HepG2 (cell line): ENCODE measurements around the gene GFY. TPM values are rescaled to one million over a fixed set of nuclear protein-coding genes. Genes with fewer than 3 reads are reported as not detected.

Experiments used
- EEA1 ChIP-seq: sonication (generic); formaldehyde crosslinking; IDR thresholded peaks from 2 replicates; pipeline ENCODE4 v1.5.1; 2020; ENCODE audit warnings: mild to moderate bottlenecking, missing genetic modification reagents, borderline replicate concordance
- FOXK1 ChIP-seq: sonication (generic); formaldehyde crosslinking; IDR thresholded peaks from 2 replicates; pipeline ENCODE4 v1.4.0; 2020; ENCODE audit warnings: low read depth, missing genetic modification reagents, borderline replicate concordance
- HCFC1 ChIP-seq: fragments of 150-350 bp; IDR thresholded peaks from 2 replicates; pipeline ENCODE4 v1.6.1; 2014; ENCODE audit warnings: low read depth, low read length
- HMGXB3 ChIP-seq: sonication (generic); formaldehyde crosslinking; IDR thresholded peaks from 2 replicates; pipeline ENCODE4 v1.4.0; 2020; ENCODE audit warnings: missing genetic modification reagents, borderline replicate concordance
- HOXA5 ChIP-seq: sonication (generic); formaldehyde crosslinking; IDR thresholded peaks from 2 replicates; pipeline ENCODE4 v1.4.0; 2020; ENCODE audit warnings: missing genetic modification reagents
- JDP2 ChIP-seq: sonication (generic); formaldehyde crosslinking; IDR thresholded peaks from 2 replicates; pipeline ENCODE4 v1.8.1; 2022; ENCODE audit warnings: missing genetic modification reagents, borderline replicate concordance
- MXD3 ChIP-seq: IDR thresholded peaks from 2 replicates; pipeline ENCODE4 v1.6.1; 2016; ENCODE audit warnings: mild to moderate bottlenecking, missing biosample characterization, missing genetic modification reagents
- PHF20 ChIP-seq: sonication (generic); formaldehyde crosslinking; IDR thresholded peaks from 2 replicates; pipeline ENCODE4 v1.5.0; 2020; ENCODE audit warnings: mild to moderate bottlenecking, missing genetic modification reagents
- TRIM24 ChIP-seq: sonication (generic); formaldehyde crosslinking; IDR thresholded peaks from 2 replicates; pipeline ENCODE4 v1.8.0; 2022; ENCODE audit warnings: mild to moderate bottlenecking, missing genetic modification reagents
- ZBED4 ChIP-seq: sonication (generic); formaldehyde crosslinking; IDR thresholded peaks from 2 replicates; pipeline ENCODE4 v1.4.0; 2020; ENCODE audit warnings: missing genetic modification reagents, borderline replicate concordance
- ZGPAT ChIP-seq: IDR thresholded peaks from 2 replicates; pipeline ENCODE4 v1.6.1; 2016; ENCODE audit warnings: mild to moderate bottlenecking
- ZNF160 ChIP-seq: sonication (generic); formaldehyde crosslinking; IDR thresholded peaks from 2 replicates; pipeline ENCODE4 v1.8.0; 2022; ENCODE audit warnings: mild to moderate bottlenecking, inconsistent platforms, missing genetic modification reagents
- ZNF225 ChIP-seq: sonication (generic); formaldehyde crosslinking; IDR thresholded peaks from 2 replicates; pipeline ENCODE4 v1.4.0; 2020; ENCODE audit warnings: mild to moderate bottlenecking, missing genetic modification reagents
- ZNF501 ChIP-seq: sonication (generic); formaldehyde crosslinking; IDR thresholded peaks from 2 replicates; pipeline ENCODE4 v1.5.1; 2020; ENCODE audit warnings: mild to moderate bottlenecking, moderate library complexity, missing genetic modification reagents
- ZNF563 ChIP-seq: sonication (generic); formaldehyde crosslinking; IDR thresholded peaks from 2 replicates; pipeline ENCODE4 v1.8.0; 2022; ENCODE audit warnings: mild to moderate bottlenecking, moderate library complexity, missing genetic modification reagents
- ZNF619 ChIP-seq: sonication (generic); formaldehyde crosslinking; IDR thresholded peaks from 2 replicates; pipeline ENCODE4 v1.4.0; 2020; ENCODE audit warnings: mild to moderate bottlenecking, missing genetic modification reagents
- ZNF784 ChIP-seq: sonication (generic); formaldehyde crosslinking; IDR thresholded peaks from 2 replicates; pipeline ENCODE4 v1.5.1; 2020; ENCODE audit warnings: missing genetic modification reagents, mild to moderate bottlenecking, borderline replicate concordance
- ZNF792 ChIP-seq: IDR thresholded peaks from 2 replicates; pipeline ENCODE4 v1.6.1; 2016
- polyA plus RNA-seq, 8 experiments: library from polyadenylated mRNA; depleted of rRNA in 3 of 8; stranded (reverse) in 7 of 8; unstranded in 1 of 8; fragments of >200 nt; fragmentation: Illumina TruSeq in 4 of 8; extraction: Trizol in 4 of 8; gene quantifications; 2 replicates each; pipeline versions ENCODE4 v1.2.1 to v1.2.3, GENCODE V29; 2011 to 2016; ENCODE audit warnings: low read depth in 4 of 8, missing spikeins in 1 of 8, mixed read lengths in 1 of 8; ENCODE audit not compliant: insufficient read depth in 1 of 8
- total RNA-seq, 5 experiments: library from RNA; depleted of rRNA; stranded (reverse); fragments of >200 nt; fragmentation: Illumina TruSeq; extraction: Trizol; gene quantifications; 2 replicates each; pipeline ENCODE4 v1.2.3, GENCODE V29; 2016; ENCODE audit warnings: low read depth in 1 of 5

Gene GFY
- total and polyA plus RNA-seq, 2 of the 13 experiments (the other 11 are each of a cell fraction or from before 2014, with no cell fraction given) = not detected

GRCh38 chr19:49453013-49453756, 28.0 kb downstream of the GFY start, which contains the start of gene ALDH16A1 (continued):
- peak; percentile 59 for TF ChIP-seq ZGPAT (CRISPR knock-in tag)
- peak; percentile 50; the same call in 1 of the 2 replicates for TF ChIP-seq EEA1 (CRISPR knock-in tag)
- TF ChIP-seq HCFC1 = peak; percentile 17; the same call in 1 of the 2 replicates
- no peak for TF ChIP-seq HMGXB3 (CRISPR knock-in tag)
- TF ChIP-seq ZNF563 = peak; percentile 100
- TF ChIP-seq JDP2 = no peak
- peak; percentile 4; the same call in 1 of the 2 replicates for TF ChIP-seq ZNF792 (CRISPR knock-in tag)
- no peak for TF ChIP-seq ZNF784
- no peak for TF ChIP-seq ZNF225
- TF ChIP-seq HOXA5 (CRISPR knock-in tag) = 0 out of 2 replicates have a peak, but pooled peaks have one; percentile 34
- no peak for TF ChIP-seq TRIM24 (CRISPR knock-in tag)
- peak; percentile 29 for TF ChIP-seq FOXK1 (CRISPR knock-in tag)
- peak; percentile 90 for TF ChIP-seq PHF20 (CRISPR knock-in tag)
- peak; percentile 70 for TF ChIP-seq ZNF619
- TF ChIP-seq ZNF501 = peak; percentile 69
- TF ChIP-seq MXD3 = 0 out of 2 replicates have a peak, but pooled peaks have one; percentile 12
- TF ChIP-seq ZBED4 (CRISPR knock-in tag) = no peak
- TF ChIP-seq ZNF160 (CRISPR knock-in tag) = no peak; the same call in 1 of the 2 replicates
